GM19397 (cell line): ENCODE results near the gene ACSF3.
"Not testable (repeated sequence)": the region's sequence is repeated elsewhere in the genome, so short reads cannot be mapped to it uniquely, and the experiment has no call there.

ENCODE experiments used
- ATAC-seq: cut with Tn5 transposase; IDR thresholded peaks from one replicate; pipeline ENCODE4 v1.9.1; 2021; ENCODE audit warnings: mild to moderate bottlenecking, moderate library complexity; ENCODE audit not compliant: unreplicated experiment

The ACSF3 gene

GRCh38 chr16:89055894-89056555 is 37.6 kb upstream of the ACSF3 start:
- ATAC-seq: no peak

GRCh38 chr16:89056592-89056991 is 37.1 kb upstream of the ACSF3 start:
- no peak for ATAC-seq

GRCh38 chr16:89057738-89058137 is 35.9 kb upstream of the ACSF3 start:
- ATAC-seq: no peak

GRCh38 chr16:89058812-89059211 is 34.8 kb upstream of the ACSF3 start:
- ATAC-seq: no peak

- ATAC-seq: no peak
These were observed 33.4 kb upstream of the ACSF3 start for GRCh38 chr16:89060207-89060794.

GRCh38 chr16:89061086-89061485 is 32.6 kb upstream of the ACSF3 start:
- ATAC-seq: no peak

- no peak for ATAC-seq
These were observed 31.9 kb upstream of the ACSF3 start for GRCh38 chr16:89061590-89062380.

GRCh38 chr16:89062389-89063345 is 31.0 kb upstream of the ACSF3 start:
- no peak for ATAC-seq

GRCh38 chr16:89063768-89064320 is 29.8 kb upstream of the ACSF3 start:
- no peak for ATAC-seq

GRCh38 chr16:89064606-89065457 is 28.8 kb upstream of the ACSF3 start:
- no peak for ATAC-seq

GRCh38 chr16:89065458-89065822 is 28.2 kb upstream of the ACSF3 start:
- no peak for ATAC-seq

- no peak for ATAC-seq
These were observed 26.9 kb upstream of the ACSF3 start for GRCh38 chr16:89066721-89067120.

GRCh38 chr16:89067677-89068443 is 25.8 kb upstream of the ACSF3 start:
- no peak for ATAC-seq

- not testable (repeated sequence) for ATAC-seq
These were observed 24.6 kb upstream of the ACSF3 start for GRCh38 chr16:89068814-89069616.

GRCh38 chr16:89069920-89070319 is 23.7 kb upstream of the ACSF3 start:
- ATAC-seq: no peak

GRCh38 chr16:89070590-89070989 is 23.1 kb upstream of the ACSF3 start:
- no peak for ATAC-seq

- no peak for ATAC-seq
These were observed 21.7 kb upstream of the ACSF3 start for GRCh38 chr16:89071686-89072547.
